H1 (cell line): ENCODE data around the gene MTAP. TPM values are rescaled to one million over a fixed set of nuclear protein-coding genes. Genes with fewer than 3 reads are reported as not detected.

ENCODE experiments used
- CTCF ChIA-PET: fragments of 300-600 bp; sonication (Branson Sonifier 250); formaldehyde crosslinking; loops from one replicate; lab custom pipeline; 2021; ENCODE audit not compliant: partially characterized antibody; lab: Charles Lee
- POLR2A ChIA-PET: fragments of 300-600 bp; sonication (Branson Sonifier 250); formaldehyde crosslinking; loops from one replicate; lab custom pipeline; 2021; ENCODE audit warnings: inconsistent platforms; ENCODE audit not compliant: partially characterized antibody; lab: Charles Lee
- DNase-seq, 2 experiments: peaks; one replicate each; pipeline versions ENCODE4 v3.0.0 to v3.0.0-alpha.2; 2010 to 2022; ENCODE audit warnings: low spot score in 2 of 2, low read depth in 1 of 2, mixed read lengths in 1 of 2
- FAIRE-seq: peaks from 2 replicates; lab custom pipeline; 2011; peaks lifted over from hg19 to GRCh38; lab: Jason Lieb, UNC
- H2AFZ ChIP-seq: 2 replicates; pipeline ENCODE4 v1.8.1; 2012; ENCODE audit warnings: low read length, inconsistent platforms
- H2AK5ac ChIP-seq: 2 replicates; pipeline ENCODE4 v1.6.1; 2013; ENCODE audit warnings: low read depth, low read length
- H2BK120ac ChIP-seq: replicated peaks from 2 replicates; pipeline ENCODE3; 2013; ENCODE audit warnings: low read depth, low read length, inconsistent platforms
- H2BK12ac ChIP-seq: 2 replicates; pipeline ENCODE4 v1.6.1; 2013; ENCODE audit warnings: low read depth, low read length
- H2BK15ac ChIP-seq: 2 replicates; pipeline ENCODE4 v1.6.1; 2013; ENCODE audit warnings: low read length
- H2BK20ac ChIP-seq: 2 replicates; pipeline ENCODE4 v1.6.1; 2013; ENCODE audit warnings: low read length
- H2BK5ac ChIP-seq: 2 replicates; pipeline ENCODE4 v1.6.1; 2013; ENCODE audit warnings: low read depth, low read length
- H3K14ac ChIP-seq: 2 replicates; pipeline ENCODE4 v1.6.1; 2013; ENCODE audit warnings: inconsistent platforms; ENCODE audit not compliant: insufficient read length
- H3K18ac ChIP-seq: 2 replicates; pipeline ENCODE4 v1.6.1; 2013; ENCODE audit warnings: low read length; ENCODE audit errors: extremely low read depth
- H3K23ac ChIP-seq: 2 replicates; pipeline ENCODE4 v1.6.1; 2013; ENCODE audit warnings: inconsistent platforms; ENCODE audit not compliant: insufficient read length
- H3K23me2 ChIP-seq: 2 replicates; pipeline ENCODE4 v1.6.1; 2013; ENCODE audit warnings: low read depth, low read length
- H3K27ac ChIP-seq: 2 replicates; pipeline ENCODE4 v1.6.1; 2011; ENCODE audit warnings: low read depth, low read length, inconsistent platforms
- H3K27me3 ChIP-seq, 4 experiments: replicated peaks in 1 of 4; 1 replicate in 1 of 4; 2 replicates in 3 of 4; pipeline versions ENCODE4 v1.6.1 to v1.8.1; 2011 to 2013; ENCODE audit warnings: low read length in 3 of 4, mild to moderate bottlenecking in 3 of 4, inconsistent platforms in 2 of 4, mixed read lengths in 2 of 4, moderate library complexity in 1 of 4; ENCODE audit not compliant: control insufficient read depth in 3 of 4, insufficient read depth in 3 of 4; ENCODE audit errors: extremely low read depth in 1 of 4
- H3K36me3 ChIP-seq, 4 experiments: 2 replicates each; pipeline versions ENCODE4 v1.6.1 to v1.8.1; 2011 to 2013; ENCODE audit warnings: mild to moderate bottlenecking in 4 of 4, low read length in 3 of 4, moderate library complexity in 2 of 4, control low read depth in 1 of 4, inconsistent platforms in 1 of 4; ENCODE audit not compliant: insufficient read depth in 4 of 4, control insufficient read depth in 2 of 4
- H3K4ac ChIP-seq: replicated peaks from 2 replicates; pipeline ENCODE3; 2013; ENCODE audit warnings: low read length, low read depth, mixed read lengths, inconsistent platforms; ENCODE audit not compliant: insufficient read length
- H3K4me1 ChIP-seq, 4 experiments: replicated peaks in 1 of 4; 1 replicate in 1 of 4; 2 replicates in 3 of 4; pipeline versions ENCODE4 v1.6.1 to v1.8.1; 2011 to 2013; ENCODE audit warnings: low read length in 3 of 4, inconsistent platforms in 2 of 4, mixed read lengths in 1 of 4; ENCODE audit not compliant: insufficient read depth in 4 of 4, control insufficient read depth in 3 of 4
- H3K4me2 ChIP-seq, 2 experiments: 2 replicates each; pipeline versions ENCODE4 v1.6.1 to v1.8.1; 2011 to 2013; ENCODE audit warnings: low read depth in 2 of 2, low read length in 2 of 2, control low read depth in 1 of 2, inconsistent platforms in 1 of 2, mild to moderate bottlenecking in 1 of 2; ENCODE audit not compliant: insufficient read depth in 1 of 2
- H3K4me3 ChIP-seq, 4 experiments: fragments of 200-600, 300-600 bp in 1 of 4; sonication (generic), shearing (Covaris generic), sonication (Bioruptor Twin) in 1 of 4; 2 replicates each; pipeline versions ENCODE4 v1.5.1 to v1.8.1; 2011 to 2016; ENCODE audit warnings: low read length in 4 of 4, low read depth in 3 of 4, control low read depth in 2 of 4, inconsistent platforms in 2 of 4, mild to moderate bottlenecking in 2 of 4, mixed read lengths in 1 of 4, moderate library complexity in 1 of 4; ENCODE audit not compliant: insufficient read depth in 2 of 4; ENCODE audit errors: extremely low read depth in 1 of 4
- H3K56ac ChIP-seq: replicated peaks from 2 replicates; pipeline ENCODE3; 2013; ENCODE audit warnings: low read depth, mild to moderate bottlenecking, mixed read lengths, low read length, inconsistent platforms; ENCODE audit not compliant: insufficient read length
- H3K79me1 ChIP-seq: 2 replicates; pipeline ENCODE4 v1.6.1; 2013; ENCODE audit warnings: low read depth, low read length, control low read depth
- H3K79me2 ChIP-seq, 2 experiments: 2 replicates each; pipeline versions ENCODE4 v1.6.1 to v1.8.1; 2012 to 2013; ENCODE audit warnings: low read length in 2 of 2, mild to moderate bottlenecking in 2 of 2, inconsistent platforms in 1 of 2; ENCODE audit not compliant: insufficient read depth in 2 of 2, control insufficient read depth in 1 of 2
- H3K9ac ChIP-seq, 4 experiments: replicated peaks in 1 of 4; 1 replicate in 1 of 4; 2 replicates in 3 of 4; pipeline versions ENCODE4 v1.6.1 to v1.8.1; 2011 to 2013; ENCODE audit warnings: low read depth in 3 of 4, low read length in 3 of 4, control low read depth in 2 of 4, mild to moderate bottlenecking in 2 of 4, moderate library complexity in 2 of 4, inconsistent platforms in 1 of 4; ENCODE audit errors: extremely low read depth in 1 of 4
- H3K9me3 ChIP-seq, 2 experiments: 2 replicates each; pipeline versions ENCODE4 v1.6.1 to v1.8.1; 2012 to 2013; ENCODE audit warnings: mild to moderate bottlenecking in 2 of 2, moderate library complexity in 2 of 2, control low read depth in 1 of 2, inconsistent platforms in 1 of 2, low read depth in 1 of 2, low read length in 1 of 2, mixed read lengths in 1 of 2; ENCODE audit not compliant: insufficient read depth in 2 of 2
- H4K20me1 ChIP-seq, 2 experiments: replicated peaks in 1 of 2; 2 replicates each; pipeline versions ENCODE3 to v1.8.1; 2011 to 2013; ENCODE audit warnings: inconsistent platforms in 2 of 2, low read length in 2 of 2, mild to moderate bottlenecking in 1 of 2; ENCODE audit not compliant: insufficient read depth in 2 of 2, control insufficient read depth in 1 of 2
- H4K5ac ChIP-seq: 2 replicates; pipeline ENCODE4 v1.6.1; 2013; ENCODE audit warnings: low read length, low read depth, mixed read lengths, inconsistent platforms; ENCODE audit not compliant: insufficient read length
- H4K8ac ChIP-seq: 2 replicates; pipeline ENCODE4 v1.8.0; 2013; ENCODE audit warnings: mild to moderate bottlenecking, moderate library complexity, low read length, inconsistent platforms; ENCODE audit not compliant: insufficient read depth; ENCODE audit errors: extremely low read depth
- H4K91ac ChIP-seq: replicated peaks from 2 replicates; pipeline ENCODE3; 2013; ENCODE audit warnings: low read length, mixed read lengths, inconsistent platforms; ENCODE audit not compliant: insufficient read length
- CHD2 ChIP-seq: IDR thresholded peaks from 2 replicates; pipeline ENCODE4 v1.6.1; 2012; ENCODE audit warnings: low read length, improper control_type of control experiment
- USF2 ChIP-seq: IDR thresholded peaks from 2 replicates; pipeline ENCODE4 v1.6.1; 2011; ENCODE audit warnings: low read length, improper control_type of control experiment
- WGBS, 2 experiments: shearing (Covaris generic) in 1 of 2; methylation state at CpG; one replicate each; pipeline versions ENCODE4 v1.1.6 to v1.1.7; 2013 to 2015; ENCODE audit warnings: low lambda C conversion rate in 2 of 2, mixed read lengths in 2 of 2, inconsistent platforms in 1 of 2, low coverage in 1 of 2, missing lambda C conversion rate in 1 of 2; ENCODE audit not compliant: insufficient replicate concordance in 2 of 2, insufficient coverage in 1 of 2, insufficient read length in 1 of 2; ENCODE audit errors: extremely low coverage in 1 of 2, missing lambda C conversion rate in 1 of 2; 5-methylcytosine and 5-hydroxymethylcytosine counted together
- polyA plus RNA-seq, 7 experiments: library from polyadenylated mRNA; depleted of rRNA in 3 of 7; stranded (reverse) in 5 of 7; unstranded in 2 of 7; fragments of >200 nt in 5 of 7; fragments of 200-250 nt in 2 of 7; gene quantifications; 1 replicate in 5 of 7; 2 replicates in 1 of 7; 4 replicates in 1 of 7; pipeline versions ENCODE4 v1.2.1 to v1.2.3, GENCODE V29; 2011 to 2013; ENCODE audit warnings: missing spikeins in 2 of 7, mixed read lengths in 2 of 7
- total RNA-seq: library from RNA; stranded (reverse); fragmentation: NEBNext Ultra II Directional; extraction: Animal tissue kit (Norgen Biotek cat#: 25700); gene quantifications from 2 replicates; pipeline ENCODE4 v1.2.1, GENCODE V29; 2021

Gene MTAP
- total and polyA plus RNA-seq, 2 of the 8 experiments (the other 6 are each of a cell fraction or from before 2014, with no cell fraction given) = 16.4 to 100 TPM

GRCh38 chr9:21904371-21904770 is 101.9 kb downstream of the MTAP start:
- POLR2A ChIA-PET = no interaction called here
- H3K27ac ChIP-seq = no peak overlapping the region
- no peak for DNase-seq

More at GRCh38 chr9:21904371-21904770, 101.9 kb downstream of the MTAP start:
- peaks cover 3 to 4% of the 10 kb centered on the region in 2 experiments; a peak in 3 of 4 replicates for H3K9me3 ChIP-seq
- H3K79me2 ChIP-seq = no peaks in the 10 kb centered on the region
- H2BK120ac ChIP-seq = no peak overlapping the region
- no peak overlapping the region for H2BK20ac ChIP-seq
- H2AFZ ChIP-seq = no peak overlapping the region
- no peak overlapping the region for H2BK12ac ChIP-seq
- no peak overlapping the region for H3K18ac ChIP-seq
- H4K8ac ChIP-seq = no peak overlapping the region
- WGBS, 2 experiments = 81% methylated on average over 4 of the region's 4 CpGs; no CpG with 5 or more reads in 1 of the 2 experiments
- no peak overlapping the region for H3K4me3 ChIP-seq
- no peak overlapping the region for H2BK5ac ChIP-seq
- no peak overlapping the region for H2AK5ac ChIP-seq
- H3K4ac ChIP-seq = no peak overlapping the region
- no peak for TF ChIP-seq USF2
- TF ChIP-seq CHD2 = no peak
- FAIRE-seq = no peak
- no peak overlapping the region for H3K14ac ChIP-seq
- H4K91ac ChIP-seq = no peak overlapping the region
- peaks cover 0 to under 1% of the 10 kb centered on the region in 2 experiments for H4K20me1 ChIP-seq
- CTCF ChIA-PET = interaction anchor here (0.8 to 2.7 kb wide), 11 partner anchors 11 to 340 kb away, joined by 3 to 9 read pairs (median 4); partner anchors contain the start of gene CDKN2B
- no peaks in the 10 kb centered on the region for H3K4me1 ChIP-seq
- H2BK15ac ChIP-seq = no peak overlapping the region
- no peak overlapping the region for H4K5ac ChIP-seq
- no peaks in the 10 kb centered on the region for H3K27me3 ChIP-seq
- H3K9ac ChIP-seq = no peak overlapping the region
- H3K23me2 ChIP-seq = no peaks in the 10 kb centered on the region; the same call in 1 of the 2 replicates
- H3K79me1 ChIP-seq = no peaks in the 10 kb centered on the region
- no peak overlapping the region for H3K4me2 ChIP-seq
- no peak overlapping the region for H3K56ac ChIP-seq
- no peaks in the 10 kb centered on the region for H3K36me3 ChIP-seq
- H3K23ac ChIP-seq = no peak overlapping the region
